Sigmoid colon (tissue), 4 donors: Measurements from ENCODE around the gene XCL1.

Source experiments
- CTCF ChIP-seq, 4 experiments: fragments of 450-650 bp in 3 of 4; fragments of 200-600 bp in 1 of 4; IDR thresholded peaks; one replicate each; pipeline ENCODE4 v1.5.1; 2016 to 2019; ENCODE audit warnings: antibody characterized with exemption in 4 of 4, mild to moderate bottlenecking in 3 of 4, moderate library complexity in 2 of 4
- EP300 ChIP-seq, 4 donors: sonication (generic); formaldehyde crosslinking; IDR thresholded peaks; one replicate each; pipeline ENCODE4 v1.6.1; 2017; ENCODE audit warnings: antibody characterized with exemption in 4 of 4
- POLR2AphosphoS5 ChIP-seq, 4 donors: sonication (generic); formaldehyde crosslinking; IDR thresholded peaks; one replicate each; pipeline ENCODE4 v1.6.1; 2017; ENCODE audit warnings: antibody characterized with exemption in 4 of 4

DNA sequence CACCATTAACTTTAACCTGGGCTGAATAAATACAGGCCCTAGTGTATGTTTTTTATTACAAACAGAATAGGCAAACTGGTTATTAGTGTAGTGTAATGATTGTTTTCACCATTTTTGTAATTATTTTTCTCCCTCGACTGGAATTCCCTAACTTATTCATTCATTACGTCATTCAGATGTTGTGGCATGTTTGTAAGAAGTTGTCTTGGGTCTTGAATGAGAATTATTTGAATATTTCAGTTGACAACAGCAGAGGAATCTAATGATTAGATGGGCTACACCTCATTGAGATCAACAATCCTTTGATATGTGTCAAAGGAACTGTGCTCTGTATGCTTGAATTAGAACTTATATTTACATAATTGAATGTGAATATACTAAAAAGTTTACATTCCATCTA lies 12.8 kb downstream of the XCL1 start:
- no peak for TF ChIP-seq CTCF (IDR thresholded peaks at IDR 0.05)
- no peak for TF ChIP-seq POLR2AphosphoS5 (IDR thresholded peaks at IDR 0.05)
- TF ChIP-seq EP300 (IDR thresholded peaks at IDR 0.05): no peak
